Neural progenitor cell (in vitro differentiated cells): ENCODE results near the gene UNC80. TPM values are rescaled to one million over a fixed set of nuclear protein-coding genes. Genes with fewer than 3 reads are reported as not detected.

Source experiments
- DNase-seq: peaks from one replicate; pipeline ENCODE4 v3.0.0-alpha.2; 2016; ENCODE audit warnings: low spot score
- H2AFZ ChIP-seq: fragments of 200-600 bp; sonication (generic); replicated peaks from 2 replicates; pipeline ENCODE4 v1.6.1; 2016; ENCODE audit warnings: antibody characterized with exemption
- H3F3A ChIP-seq: fragments of 200-600 bp; sonication (generic); 2 replicates; pipeline ENCODE4 v1.6.1; 2016; ENCODE audit warnings: antibody characterized with exemption, low read depth
- H3K27ac ChIP-seq: fragments of 200-600 bp; sonication (generic); 2 replicates; pipeline ENCODE4 v1.5.1; 2016; ENCODE audit warnings: mild to moderate bottlenecking
- H3K27me3 ChIP-seq: fragments of 200-600 bp; sonication (generic); 2 replicates; pipeline ENCODE4 v1.6.1; 2016; ENCODE audit warnings: mild to moderate bottlenecking, moderate library complexity
- H3K36me3 ChIP-seq: fragments of 200-600 bp; sonication (generic); 2 replicates; pipeline ENCODE4 v1.5.1; 2016
- H3K4me1 ChIP-seq: fragments of 200-600 bp; sonication (generic); 2 replicates; pipeline ENCODE4 v1.6.1; 2016; ENCODE audit warnings: mixed run types
- H3K4me2 ChIP-seq: fragments of 200-600 bp; sonication (generic); 2 replicates; pipeline ENCODE4 v1.6.1; 2016
- H3K4me3 ChIP-seq: fragments of 200-600 bp; sonication (generic); 2 replicates; pipeline ENCODE4 v1.5.1; 2016
- H3K79me2 ChIP-seq: fragments of 200-600 bp; sonication (generic); 2 replicates; pipeline ENCODE4 v1.6.1; 2016; ENCODE audit warnings: low read depth
- H3K9ac ChIP-seq: fragments of 200-600 bp; sonication (generic); 2 replicates; pipeline ENCODE4 v1.6.1; 2016
- H3K9me3 ChIP-seq: fragments of 200-600 bp; sonication (generic); 2 replicates; pipeline ENCODE4 v1.5.1; 2016; ENCODE audit warnings: low read depth
- H4K20me1 ChIP-seq: fragments of 200-600 bp; sonication (generic); 2 replicates; pipeline ENCODE4 v1.6.1; 2016; ENCODE audit warnings: low read depth
- H3K27ac Mint-ChIP-seq: 3 replicates; pipeline ENCODE4 v1.8.0; 2021; ENCODE audit warnings: mixed read lengths
- H3K27me3 Mint-ChIP-seq: 2 replicates; pipeline ENCODE4 v1.8.0; 2022; ENCODE audit warnings: low read depth, mild to moderate bottlenecking, inconsistent platforms, moderate library complexity, mixed read lengths; ENCODE audit not compliant: insufficient read depth
- H3K36me3 Mint-ChIP-seq: 3 replicates; pipeline ENCODE4 v1.8.0; 2021; ENCODE audit warnings: mixed read lengths
- H3K4me1 Mint-ChIP-seq: 3 replicates; pipeline ENCODE4 v1.8.0; 2021; ENCODE audit warnings: mixed read lengths
- H3K4me3 Mint-ChIP-seq: 3 replicates; pipeline ENCODE4 v1.8.0; 2021; ENCODE audit warnings: mild to moderate bottlenecking, moderate library complexity, mixed read lengths
- H3K9me3 Mint-ChIP-seq: 3 replicates; pipeline ENCODE4 v1.8.0; 2020; ENCODE audit warnings: mixed read lengths
- EZH2 ChIP-seq: fragments of 200-600 bp; sonication (generic); IDR thresholded peaks from 2 replicates; pipeline ENCODE4 v1.6.1; 2017; ENCODE audit warnings: antibody characterized with exemption, mild to moderate bottlenecking, moderate library complexity
- EZH2phosphoT487 ChIP-seq: fragments of 200-600 bp; sonication (generic); IDR thresholded peaks from 2 replicates; pipeline ENCODE4 v1.6.1; 2017; ENCODE audit warnings: antibody characterized with exemption
- total RNA-seq: library from RNA; depleted of rRNA; stranded (reverse); fragments of >200 nt; gene quantifications from 2 replicates; pipeline ENCODE4 v1.2.3, GENCODE V29; 2015; ENCODE audit warnings: low replicate concordance
- TF ChIP-seq, protein P1 (sequence below): fragments of 200-600 bp; sonication (generic); IDR thresholded peaks from 2 replicates; pipeline ENCODE4 v1.5.1; 2017; ENCODE audit warnings: antibody characterized with exemption, mild to moderate bottlenecking

The UNC80 gene
- total RNA-seq, 1 donor from 2014 or later: 1.9 TPM

DNA sequence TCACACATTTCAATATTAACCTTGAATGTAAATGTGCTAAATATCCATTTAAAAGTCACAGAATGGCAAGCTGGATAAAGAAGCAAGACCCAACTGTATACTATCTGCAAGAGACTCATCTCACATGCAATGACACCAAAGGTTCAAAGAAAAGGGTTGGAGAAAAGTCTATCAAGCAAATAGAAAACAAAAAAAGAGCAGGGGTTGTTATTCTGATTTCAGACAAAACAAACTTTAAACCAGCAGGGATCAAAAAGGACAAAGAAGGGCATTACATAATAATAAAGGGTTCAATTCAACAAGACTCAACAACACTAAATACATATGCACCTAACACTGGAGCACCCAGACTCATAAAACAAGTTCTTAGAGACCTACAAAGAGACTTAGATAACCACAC, 14.5 kb upstream of the UNC80 start:
- Histone ChIP-seq H3K4me2 (no peak overlapping the region), H2AFZ (no peak overlapping the region), H3K4me3 (no peak overlapping the region), H3K27me3 (peaks cover 97% of the 10 kb centered on the region), H3F3A (no peaks in the 10 kb centered on the region), H4K20me1 (no peaks in the 10 kb centered on the region), H3K27ac (no peak overlapping the region), H3K36me3 (no peaks in the 10 kb centered on the region), H3K9me3 (no peaks in the 10 kb centered on the region), H3K9ac (no peak overlapping the region), H3K79me2 (no peaks in the 10 kb centered on the region), H3K4me1 (no peaks in the 10 kb centered on the region)
- H3K36me3 Mint-ChIP-seq: no peaks in the 10 kb centered on the region
- no peak overlapping the region for H3K4me3 Mint-ChIP-seq
- DNase-seq: no peak
- H3K27ac Mint-ChIP-seq: no peak overlapping the region
- H3K9me3 Mint-ChIP-seq: no peaks in the 10 kb centered on the region
- peaks cover 2% of the 10 kb centered on the region for H3K27me3 Mint-ChIP-seq
- peaks cover 12% of the 10 kb centered on the region for H3K4me1 Mint-ChIP-seq
- TF ChIP-seq EZH2phosphoT487: no peak
- TF ChIP-seq EZH2: no peak
- TF ChIP-seq, protein P1, sequence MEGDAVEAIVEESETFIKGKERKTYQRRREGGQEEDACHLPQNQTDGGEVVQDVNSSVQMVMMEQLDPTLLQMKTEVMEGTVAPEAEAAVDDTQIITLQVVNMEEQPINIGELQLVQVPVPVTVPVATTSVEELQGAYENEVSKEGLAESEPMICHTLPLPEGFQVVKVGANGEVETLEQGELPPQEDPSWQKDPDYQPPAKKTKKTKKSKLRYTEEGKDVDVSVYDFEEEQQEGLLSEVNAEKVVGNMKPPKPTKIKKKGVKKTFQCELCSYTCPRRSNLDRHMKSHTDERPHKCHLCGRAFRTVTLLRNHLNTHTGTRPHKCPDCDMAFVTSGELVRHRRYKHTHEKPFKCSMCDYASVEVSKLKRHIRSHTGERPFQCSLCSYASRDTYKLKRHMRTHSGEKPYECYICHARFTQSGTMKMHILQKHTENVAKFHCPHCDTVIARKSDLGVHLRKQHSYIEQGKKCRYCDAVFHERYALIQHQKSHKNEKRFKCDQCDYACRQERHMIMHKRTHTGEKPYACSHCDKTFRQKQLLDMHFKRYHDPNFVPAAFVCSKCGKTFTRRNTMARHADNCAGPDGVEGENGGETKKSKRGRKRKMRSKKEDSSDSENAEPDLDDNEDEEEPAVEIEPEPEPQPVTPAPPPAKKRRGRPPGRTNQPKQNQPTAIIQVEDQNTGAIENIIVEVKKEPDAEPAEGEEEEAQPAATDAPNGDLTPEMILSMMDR: no peak

DNA sequence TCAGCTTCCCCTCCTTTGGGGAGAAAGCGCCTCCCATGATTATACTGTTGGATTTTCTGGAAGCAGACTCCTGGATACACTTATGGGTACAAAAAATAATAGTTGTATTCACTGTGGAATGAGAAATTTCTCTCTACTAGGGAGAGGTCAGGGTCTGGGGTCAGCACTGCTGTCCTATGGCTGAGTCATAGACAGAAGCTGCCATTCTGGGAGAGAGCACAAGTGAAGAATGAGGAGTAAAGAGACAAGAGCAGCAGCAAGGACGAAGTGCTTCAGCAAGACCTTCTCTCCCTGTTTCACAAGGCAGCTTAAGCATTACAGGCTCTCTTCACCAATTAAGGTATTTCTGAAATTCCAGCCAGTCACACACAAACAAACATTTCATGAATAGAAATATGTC, 10.1 kb upstream of the UNC80 start:
- peaks cover 14% of the 10 kb centered on the region for H3K4me1 Mint-ChIP-seq
- H3F3A ChIP-seq: no peaks in the 10 kb centered on the region
- no peaks in the 10 kb centered on the region for H3K36me3 ChIP-seq
- no peaks in the 10 kb centered on the region for H3K79me2 ChIP-seq
- H3K27ac ChIP-seq: no peak overlapping the region
- peaks cover 99% of the 10 kb centered on the region for H3K27me3 ChIP-seq
- no peaks in the 10 kb centered on the region for H3K9me3 ChIP-seq
- no peak overlapping the region for H3K9ac ChIP-seq
- no peaks in the 10 kb centered on the region for H3K9me3 Mint-ChIP-seq
- H3K4me1 ChIP-seq: no peaks in the 10 kb centered on the region
- DNase-seq: no peak
- no peak overlapping the region for H3K4me3 ChIP-seq
- no peak overlapping the region for H3K4me3 Mint-ChIP-seq
- H3K4me2 ChIP-seq: no peak overlapping the region
- H3K36me3 Mint-ChIP-seq: no peaks in the 10 kb centered on the region
- H3K27me3 Mint-ChIP-seq: peaks cover 2% of the 10 kb centered on the region
- no peak overlapping the region for H3K27ac Mint-ChIP-seq
- H4K20me1 ChIP-seq: no peaks in the 10 kb centered on the region
- no peak overlapping the region for H2AFZ ChIP-seq
- TF ChIP-seq EZH2phosphoT487 (no peak), EZH2 (no peak)
- TF ChIP-seq, protein P1: no peak

DNA sequence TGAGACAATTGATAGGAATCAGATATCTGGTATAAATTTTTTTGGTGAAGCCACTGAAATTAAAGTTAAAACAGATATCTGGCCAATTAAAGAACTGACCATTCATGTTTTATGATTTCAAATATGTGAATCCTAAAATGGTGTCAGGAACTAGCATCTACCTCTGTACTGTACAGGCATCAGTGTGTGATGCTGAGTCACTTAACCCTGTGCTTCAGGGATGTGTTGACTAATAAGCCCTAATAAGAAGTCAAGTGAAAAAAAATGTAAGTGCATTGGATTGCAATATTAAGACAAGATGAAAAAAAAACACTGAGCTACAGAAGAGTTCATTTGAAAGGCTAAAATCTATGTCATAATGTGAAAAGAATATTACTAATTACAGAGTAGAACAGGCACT, 9.1 kb upstream of the UNC80 start:
- Histone ChIP-seq H3K4me2 (no peak overlapping the region), H3K36me3 (no peaks in the 10 kb centered on the region), H4K20me1 (no peaks in the 10 kb centered on the region), H3K27ac (no peak overlapping the region), H3K4me3 (no peak overlapping the region), H2AFZ (no peak overlapping the region), H3K9me3 (no peaks in the 10 kb centered on the region), H3K4me1 (no peaks in the 10 kb centered on the region), H3K9ac (no peak overlapping the region), H3K79me2 (no peaks in the 10 kb centered on the region), H3F3A (no peaks in the 10 kb centered on the region), H3K27me3 (peaks cover 99% of the 10 kb centered on the region)
- Mint-ChIP-seq H3K36me3 (no peaks in the 10 kb centered on the region), H3K9me3 (no peaks in the 10 kb centered on the region), H3K27me3 (peaks cover 2% of the 10 kb centered on the region), H3K27ac (no peak overlapping the region), H3K4me3 (no peak overlapping the region), H3K4me1 (peaks cover 14% of the 10 kb centered on the region)
- no peak for DNase-seq
- TF ChIP-seq EZH2phosphoT487 (no peak), EZH2 (no peak)
- TF ChIP-seq, protein P1: no peak

DNA sequence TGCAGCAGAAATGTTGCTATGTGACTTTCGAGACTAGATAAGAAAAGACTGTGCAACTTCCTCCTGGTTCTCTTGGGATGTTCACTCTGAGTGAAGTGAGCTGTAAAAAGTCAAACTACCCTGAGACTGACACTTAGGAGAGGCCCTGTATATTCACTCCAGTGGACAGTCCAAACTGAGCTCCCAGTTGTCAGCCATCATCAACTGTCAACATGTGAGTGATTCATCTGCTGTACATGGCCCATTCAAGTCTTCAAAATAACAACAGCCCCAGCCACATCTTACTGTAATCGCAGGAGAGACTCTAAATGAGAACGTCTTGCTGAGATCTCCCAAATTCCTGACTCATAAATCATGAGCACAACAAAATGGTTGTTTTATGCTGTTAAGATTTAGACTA, 8.5 kb upstream of the UNC80 start:
- Histone ChIP-seq H3K4me1 (no peaks in the 10 kb centered on the region), H3K4me3 (no peak overlapping the region), H3K27me3 (peaks cover 99% of the 10 kb centered on the region), H3K9ac (no peak overlapping the region), H2AFZ (no peak overlapping the region), H3K9me3 (no peaks in the 10 kb centered on the region), H4K20me1 (no peaks in the 10 kb centered on the region), H3F3A (no peaks in the 10 kb centered on the region), H3K79me2 (no peaks in the 10 kb centered on the region), H3K27ac (no peak overlapping the region), H3K36me3 (no peaks in the 10 kb centered on the region), H3K4me2 (no peak overlapping the region)
- H3K9me3 Mint-ChIP-seq: no peaks in the 10 kb centered on the region
- no peak overlapping the region for H3K4me3 Mint-ChIP-seq
- no peaks in the 10 kb centered on the region for H3K36me3 Mint-ChIP-seq
- DNase-seq: no peak
- H3K4me1 Mint-ChIP-seq: peaks cover 14% of the 10 kb centered on the region
- H3K27me3 Mint-ChIP-seq: peaks cover 2% of the 10 kb centered on the region
- TF ChIP-seq EZH2 (no peak), EZH2phosphoT487 (no peak)
- TF ChIP-seq, protein P1: no peak
- no peak overlapping the region for H3K27ac Mint-ChIP-seq
